Measurements from ENCODE around the gene GNAQ. TPM values are rescaled to one million over a fixed set of nuclear protein-coding genes. Genes with fewer than 3 reads are reported as not detected.

GNAQ gene
- total and polyA plus RNA-seq, 2 donors (not counting 1 experiment from before 2014, with no cell fraction given) = 0.60 to 1.4 TPM

- WGBS (ENCODE audit: insufficient coverage) = 100% methylated on average over 2 of the region's 8 CpGs
These were observed 97.6 kb downstream of the GNAQ start for GRCh38 chr9:77933976-77934375.

GRCh38 chr9:77933019-77933418 is 98.6 kb downstream of the GNAQ start:
- Histone ChIP-seq H3K4me3 (ENCODE audit: control extremely low read depth in 1 of 5, extremely low read depth in 1 of 5, insufficient read depth in 1 of 5, low read depth in 2 of 5, low read length in 4 of 5) (no peak overlapping the region), H3K36me3 (replicated peaks in 1 of 2; ENCODE audit: control extremely low read depth in 1 of 2, control insufficient read depth in 1 of 2, extremely low read depth in 1 of 2, insufficient read depth in 2 of 2, low read length in 1 of 2) (no peaks in the 10 kb centered on the region), H4K20me1 (ENCODE audit: control insufficient read depth, insufficient read depth, low read length, poor library complexity, severe bottlenecking) (no peaks in the 10 kb centered on the region), H3K4me1 (ENCODE audit: control insufficient read depth in 2 of 2, insufficient read depth in 2 of 2, low read length in 2 of 2) (peaks cover 11 to 16% of the 10 kb centered on the region in 2 donors), H3K79me2 (ENCODE audit: control insufficient read depth, insufficient read depth, low read length) (no peaks in the 10 kb centered on the region), H3K9ac (ENCODE audit: low read length) (no peak overlapping the region), H2AFZ (ENCODE audit: insufficient read depth, low read depth, low read length, poor library complexity, severe bottlenecking) (no peak overlapping the region), H3K9me3 (ENCODE audit: control extremely low read depth in 1 of 3, control insufficient read depth in 2 of 3, insufficient read depth in 1 of 3, low read length in 2 of 3) (peaks cover 0 to 4% (median 0%) of the 10 kb centered on the region in 3 donors), H3K27ac (ENCODE audit: low read length in 2 of 2) (no peak overlapping the region), H3K27me3 (replicated peaks in 1 of 4; ENCODE audit: control extremely low read depth in 1 of 4, control insufficient read depth in 3 of 4, insufficient read depth in 4 of 4, low read length in 3 of 4) (peaks cover 0 to 3% (median 0%) of the 10 kb centered on the region in 4 experiments), H3K4me2 (replicated peaks; ENCODE audit: low read depth, low read length, poor library complexity, severe bottlenecking) (no peak overlapping the region)
- ChIA-PET POLR2A (no interaction called here), CTCF (no interaction called here)
- Mint-ChIP-seq H3K27me3 (peaks cover 20% of the 10 kb centered on the region), H3K27ac (no peak overlapping the region), H3K4me3 (no peak overlapping the region), H3K4me1 (peaks cover 12% of the 10 kb centered on the region), H3K9me3 (ENCODE audit: insufficient read depth) (no peaks in the 10 kb centered on the region)
- DNase-seq (no peak), ATAC-seq (ENCODE audit: low read depth) (no peak)
- WGBS (ENCODE audit: insufficient coverage) = 88% methylated on average over 4 of the region's 7 CpGs
- TF ChIP-seq, protein P1, sequence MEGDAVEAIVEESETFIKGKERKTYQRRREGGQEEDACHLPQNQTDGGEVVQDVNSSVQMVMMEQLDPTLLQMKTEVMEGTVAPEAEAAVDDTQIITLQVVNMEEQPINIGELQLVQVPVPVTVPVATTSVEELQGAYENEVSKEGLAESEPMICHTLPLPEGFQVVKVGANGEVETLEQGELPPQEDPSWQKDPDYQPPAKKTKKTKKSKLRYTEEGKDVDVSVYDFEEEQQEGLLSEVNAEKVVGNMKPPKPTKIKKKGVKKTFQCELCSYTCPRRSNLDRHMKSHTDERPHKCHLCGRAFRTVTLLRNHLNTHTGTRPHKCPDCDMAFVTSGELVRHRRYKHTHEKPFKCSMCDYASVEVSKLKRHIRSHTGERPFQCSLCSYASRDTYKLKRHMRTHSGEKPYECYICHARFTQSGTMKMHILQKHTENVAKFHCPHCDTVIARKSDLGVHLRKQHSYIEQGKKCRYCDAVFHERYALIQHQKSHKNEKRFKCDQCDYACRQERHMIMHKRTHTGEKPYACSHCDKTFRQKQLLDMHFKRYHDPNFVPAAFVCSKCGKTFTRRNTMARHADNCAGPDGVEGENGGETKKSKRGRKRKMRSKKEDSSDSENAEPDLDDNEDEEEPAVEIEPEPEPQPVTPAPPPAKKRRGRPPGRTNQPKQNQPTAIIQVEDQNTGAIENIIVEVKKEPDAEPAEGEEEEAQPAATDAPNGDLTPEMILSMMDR (IDR thresholded peaks at IDR 0.05) = no peak
- TF ChIP-seq EZH2 (IDR thresholded peaks at IDR 0.05; ENCODE audit: borderline replicate concordance, insufficient read depth, low read depth, low read length, poor library complexity, severe bottlenecking) = no peak
- intact Hi-C loops (cut with micrococcal nuclease) = no loop called here

More at GRCh38 chr9:77933976-77934375, 97.6 kb downstream of the GNAQ start:
- Histone ChIP-seq H4K20me1 (ENCODE audit: control insufficient read depth, insufficient read depth, low read length, poor library complexity, severe bottlenecking) (no peaks in the 10 kb centered on the region), H3K79me2 (ENCODE audit: control insufficient read depth, insufficient read depth, low read length) (no peaks in the 10 kb centered on the region), H3K4me3 (ENCODE audit: control extremely low read depth in 1 of 5, extremely low read depth in 1 of 5, insufficient read depth in 1 of 5, low read depth in 2 of 5, low read length in 4 of 5) (no peak overlapping the region), H3K4me2 (replicated peaks; ENCODE audit: low read depth, low read length, poor library complexity, severe bottlenecking) (no peak overlapping the region), H3K9ac (ENCODE audit: low read length) (no peak overlapping the region), H3K27ac (ENCODE audit: low read length in 2 of 2) (no peak overlapping the region), H2AFZ (ENCODE audit: insufficient read depth, low read depth, low read length, poor library complexity, severe bottlenecking) (no peak overlapping the region), H3K4me1 (ENCODE audit: control insufficient read depth in 2 of 2, insufficient read depth in 2 of 2, low read length in 2 of 2) (peaks cover 11 to 16% of the 10 kb centered on the region in 2 donors), H3K27me3 (replicated peaks in 1 of 4; ENCODE audit: control extremely low read depth in 1 of 4, control insufficient read depth in 3 of 4, insufficient read depth in 4 of 4, low read length in 3 of 4) (peaks cover 0 to 9% (median 7%) of the 10 kb centered on the region in 4 experiments), H3K36me3 (replicated peaks in 1 of 2; ENCODE audit: control extremely low read depth in 1 of 2, control insufficient read depth in 1 of 2, extremely low read depth in 1 of 2, insufficient read depth in 2 of 2, low read length in 1 of 2) (no peaks in the 10 kb centered on the region), H3K9me3 (ENCODE audit: control extremely low read depth in 1 of 3, control insufficient read depth in 2 of 3, insufficient read depth in 1 of 3, low read length in 2 of 3) (peaks cover 0 to 4% (median 0%) of the 10 kb centered on the region in 3 donors)
- ChIA-PET POLR2A (no interaction called here), CTCF (no interaction called here)
- peaks cover 2% of the 10 kb centered on the region for H3K9me3 Mint-ChIP-seq (ENCODE audit: insufficient read depth)
- no peak overlapping the region for H3K27ac Mint-ChIP-seq
- H3K4me3 Mint-ChIP-seq = no peak overlapping the region
- ATAC-seq (ENCODE audit: low read depth) = no peak
- TF ChIP-seq, protein P1 (IDR thresholded peaks at IDR 0.05) = no peak
- no peak for TF ChIP-seq EZH2 (IDR thresholded peaks at IDR 0.05; ENCODE audit: borderline replicate concordance, insufficient read depth, low read depth, low read length, poor library complexity, severe bottlenecking)
- DNase-seq = no peak
- intact Hi-C loops (cut with micrococcal nuclease) = no loop called here
- peaks cover 12% of the 10 kb centered on the region for H3K4me1 Mint-ChIP-seq
- H3K27me3 Mint-ChIP-seq = peaks cover 28% of the 10 kb centered on the region

All from B cell (primary cell).